ENCODE data around the gene SKI. TPM values are rescaled to one million over a fixed set of nuclear protein-coding genes. Genes with fewer than 3 reads are reported as not detected.

SKI gene
- total RNA-seq, 1 donor from 2014 or later: 26.9 TPM

DNA sequence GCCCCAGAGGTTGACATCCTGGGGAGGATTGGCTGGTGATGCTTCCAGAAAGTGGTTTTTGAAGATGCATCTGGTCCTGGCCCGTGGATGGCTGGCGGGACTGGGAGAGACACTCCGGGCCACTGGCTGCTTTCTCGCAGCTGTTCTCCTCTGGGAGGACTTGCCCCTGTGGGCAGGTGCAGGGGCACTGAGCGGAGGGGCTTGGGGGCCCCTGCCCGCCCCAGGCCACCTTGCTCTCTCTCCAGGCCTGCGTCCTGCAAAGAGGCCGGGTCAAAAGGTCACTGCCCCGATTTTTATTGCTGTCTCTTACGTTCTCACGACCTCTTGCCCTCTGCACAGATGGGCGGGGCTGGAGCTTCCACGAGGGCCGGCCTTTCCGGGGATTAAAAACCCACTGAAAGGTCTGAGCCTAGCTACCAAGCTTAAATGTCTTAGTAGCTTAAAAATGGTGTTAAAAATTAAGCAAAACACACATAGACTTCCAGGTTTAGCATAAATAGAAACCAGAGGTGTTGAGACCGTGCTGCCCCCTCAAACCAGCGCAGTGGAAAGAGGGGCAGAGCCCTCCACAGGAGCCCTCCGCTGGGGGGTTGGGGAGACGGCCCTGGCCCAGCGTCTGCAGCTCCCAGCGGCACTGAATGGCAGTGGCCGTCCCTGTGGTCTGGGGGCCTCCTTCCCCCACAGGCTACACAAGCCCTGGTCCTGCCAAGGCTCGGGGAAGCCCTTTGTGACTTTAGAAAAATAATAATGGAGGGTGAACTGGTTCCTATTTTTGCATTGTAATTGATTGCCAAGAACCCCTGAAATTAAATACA lies 43.9 kb downstream of the SKI start:
- TF ChIP-seq, protein P1, sequence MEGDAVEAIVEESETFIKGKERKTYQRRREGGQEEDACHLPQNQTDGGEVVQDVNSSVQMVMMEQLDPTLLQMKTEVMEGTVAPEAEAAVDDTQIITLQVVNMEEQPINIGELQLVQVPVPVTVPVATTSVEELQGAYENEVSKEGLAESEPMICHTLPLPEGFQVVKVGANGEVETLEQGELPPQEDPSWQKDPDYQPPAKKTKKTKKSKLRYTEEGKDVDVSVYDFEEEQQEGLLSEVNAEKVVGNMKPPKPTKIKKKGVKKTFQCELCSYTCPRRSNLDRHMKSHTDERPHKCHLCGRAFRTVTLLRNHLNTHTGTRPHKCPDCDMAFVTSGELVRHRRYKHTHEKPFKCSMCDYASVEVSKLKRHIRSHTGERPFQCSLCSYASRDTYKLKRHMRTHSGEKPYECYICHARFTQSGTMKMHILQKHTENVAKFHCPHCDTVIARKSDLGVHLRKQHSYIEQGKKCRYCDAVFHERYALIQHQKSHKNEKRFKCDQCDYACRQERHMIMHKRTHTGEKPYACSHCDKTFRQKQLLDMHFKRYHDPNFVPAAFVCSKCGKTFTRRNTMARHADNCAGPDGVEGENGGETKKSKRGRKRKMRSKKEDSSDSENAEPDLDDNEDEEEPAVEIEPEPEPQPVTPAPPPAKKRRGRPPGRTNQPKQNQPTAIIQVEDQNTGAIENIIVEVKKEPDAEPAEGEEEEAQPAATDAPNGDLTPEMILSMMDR (IDR thresholded peaks at IDR 0.05; ENCODE audit: insufficient read depth, low read length, poor library complexity, severe bottlenecking): no peak
- no peaks in the 10 kb centered on the region for H3K36me3 ChIP-seq (ENCODE audit: control insufficient read depth, insufficient read depth, low read length)
- H3K27me3 ChIP-seq (ENCODE audit: control insufficient read depth, insufficient read depth, low read length): no peaks in the 10 kb centered on the region
- H3K4me3 ChIP-seq (ENCODE audit: low read depth, low read length): no peak overlapping the region
- no peak for DNase-seq (ENCODE audit: low read depth)

DNA sequence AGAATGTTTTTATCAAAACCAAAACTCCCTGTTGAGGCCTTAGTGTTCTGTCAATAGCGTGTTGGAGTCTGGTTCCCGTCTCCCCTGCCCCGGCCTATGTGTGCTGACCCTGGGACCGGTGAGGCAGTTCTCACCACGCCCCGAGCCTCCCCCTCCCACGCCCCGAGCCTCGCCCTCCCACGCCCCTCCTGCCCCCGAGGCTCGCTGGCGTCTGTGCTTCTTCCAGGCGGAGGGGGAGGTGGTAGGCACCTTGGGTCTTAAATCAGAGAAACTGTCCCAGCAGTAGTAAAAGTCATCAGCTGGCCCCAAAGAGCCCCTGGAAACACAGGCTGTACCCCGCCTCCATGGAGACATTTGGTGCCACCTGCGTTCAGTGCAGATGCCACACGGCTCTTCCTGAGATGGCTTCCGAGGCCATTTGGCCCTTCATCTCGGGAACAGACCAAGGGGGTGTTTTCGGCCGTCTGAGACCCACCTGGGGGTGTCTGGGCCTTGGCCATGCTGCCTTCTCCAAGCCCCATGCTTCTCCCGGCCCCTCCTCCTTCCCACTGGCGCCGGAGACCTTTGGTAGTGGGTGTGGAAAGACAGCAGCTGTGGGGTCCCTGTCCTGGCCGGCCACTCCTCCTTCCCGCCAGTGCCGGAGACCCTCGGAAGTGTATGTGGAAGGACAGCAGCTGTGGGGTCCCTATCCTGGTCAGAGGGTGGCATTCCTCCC lies 44.7 kb downstream of the SKI start:
- H3K4me3 ChIP-seq (ENCODE audit: low read depth, low read length): no peak overlapping the region
- no peaks in the 10 kb centered on the region for H3K27me3 ChIP-seq (ENCODE audit: control insufficient read depth, insufficient read depth, low read length)
- DNase-seq (ENCODE audit: low read depth): no peak
- TF ChIP-seq, protein P1 (IDR thresholded peaks at IDR 0.05; ENCODE audit: insufficient read depth, low read length, poor library complexity, severe bottlenecking): no peak
- H3K36me3 ChIP-seq (ENCODE audit: control insufficient read depth, insufficient read depth, low read length): no peaks in the 10 kb centered on the region

DNA sequence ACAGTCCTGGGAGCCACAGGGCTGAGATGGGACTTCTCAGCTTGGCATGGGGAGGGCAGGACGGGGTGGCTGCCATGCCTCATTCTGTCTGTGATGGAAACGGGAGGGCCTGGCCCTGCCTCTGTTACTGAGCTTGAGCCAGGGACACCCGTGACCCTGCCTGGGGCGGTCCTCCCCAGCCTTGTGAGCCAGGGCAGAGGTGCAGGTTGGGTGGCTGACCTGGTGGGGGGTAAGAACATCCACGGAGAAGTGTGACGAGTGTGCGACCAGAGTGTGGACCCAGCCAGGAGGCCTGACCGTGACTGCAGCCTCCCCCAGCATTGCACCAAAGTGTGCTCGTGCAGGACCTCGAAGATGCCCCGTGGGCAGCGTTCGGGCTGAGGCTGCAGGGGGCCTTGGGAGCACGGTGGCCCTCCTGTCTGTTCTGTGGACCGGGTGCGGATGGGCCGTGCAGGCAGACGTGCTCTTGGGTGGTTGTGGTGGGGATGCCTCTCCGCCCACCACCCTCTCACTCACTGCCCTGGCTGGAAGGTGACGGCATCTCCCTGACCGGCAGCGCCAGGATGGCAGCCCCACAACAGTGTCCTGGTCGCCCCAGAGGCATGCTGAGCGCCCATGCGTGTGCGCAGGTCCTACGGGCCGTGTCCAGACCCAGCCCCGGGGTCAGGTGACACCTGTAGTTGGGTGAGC lies 45.4 kb downstream of the SKI start:
- no peaks in the 10 kb centered on the region for H3K27me3 ChIP-seq (ENCODE audit: control insufficient read depth, insufficient read depth, low read length)
- H3K4me3 ChIP-seq (ENCODE audit: low read depth, low read length): no peak overlapping the region
- no peaks in the 10 kb centered on the region for H3K36me3 ChIP-seq (ENCODE audit: control insufficient read depth, insufficient read depth, low read length)
- no peak for DNase-seq (ENCODE audit: low read depth)
- TF ChIP-seq, protein P1 (IDR thresholded peaks at IDR 0.05; ENCODE audit: insufficient read depth, low read length, poor library complexity, severe bottlenecking): no peak

DNA sequence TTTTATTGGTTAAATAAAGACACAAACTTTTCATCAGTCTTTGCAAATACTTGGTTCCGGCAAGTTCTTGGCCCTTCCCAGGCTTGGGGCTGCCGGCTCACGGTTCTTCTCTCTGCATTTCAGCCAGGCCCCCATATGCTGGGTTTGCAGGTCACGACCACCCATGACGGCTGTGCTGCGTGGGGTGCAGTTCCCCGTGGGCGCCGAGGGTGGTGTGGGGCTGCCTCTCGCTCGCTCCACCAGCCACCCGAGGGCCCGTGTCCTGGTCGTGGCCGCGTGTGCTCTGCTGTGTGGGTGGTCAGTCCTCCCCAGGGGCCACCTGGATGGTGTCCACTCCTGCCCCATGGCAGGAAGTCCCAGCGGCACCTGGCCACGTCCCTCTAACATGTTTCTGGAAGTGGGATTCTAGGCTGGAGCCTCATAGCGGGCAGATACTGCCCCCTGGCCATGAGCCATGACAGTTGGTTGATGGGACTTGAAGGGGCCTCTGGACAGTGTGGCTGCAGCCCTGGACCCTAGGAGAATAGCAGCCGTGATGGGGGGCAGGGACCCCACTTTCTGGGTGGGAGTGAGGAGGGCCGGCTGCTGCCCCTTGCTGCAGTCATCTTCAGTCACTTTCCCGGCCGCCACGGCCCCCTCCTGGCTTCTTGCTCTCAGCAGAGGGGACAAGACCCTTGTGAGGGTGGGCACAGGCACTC lies 46.3 kb downstream of the SKI start:
- Histone ChIP-seq H3K27me3 (ENCODE audit: control insufficient read depth, insufficient read depth, low read length) (no peaks in the 10 kb centered on the region), H3K4me3 (ENCODE audit: low read depth, low read length) (no peak overlapping the region), H3K36me3 (ENCODE audit: control insufficient read depth, insufficient read depth, low read length) (no peaks in the 10 kb centered on the region)
- TF ChIP-seq, protein P1 (IDR thresholded peaks at IDR 0.05; ENCODE audit: insufficient read depth, low read length, poor library complexity, severe bottlenecking): no peak
- no peak for DNase-seq (ENCODE audit: low read depth)

DNA sequence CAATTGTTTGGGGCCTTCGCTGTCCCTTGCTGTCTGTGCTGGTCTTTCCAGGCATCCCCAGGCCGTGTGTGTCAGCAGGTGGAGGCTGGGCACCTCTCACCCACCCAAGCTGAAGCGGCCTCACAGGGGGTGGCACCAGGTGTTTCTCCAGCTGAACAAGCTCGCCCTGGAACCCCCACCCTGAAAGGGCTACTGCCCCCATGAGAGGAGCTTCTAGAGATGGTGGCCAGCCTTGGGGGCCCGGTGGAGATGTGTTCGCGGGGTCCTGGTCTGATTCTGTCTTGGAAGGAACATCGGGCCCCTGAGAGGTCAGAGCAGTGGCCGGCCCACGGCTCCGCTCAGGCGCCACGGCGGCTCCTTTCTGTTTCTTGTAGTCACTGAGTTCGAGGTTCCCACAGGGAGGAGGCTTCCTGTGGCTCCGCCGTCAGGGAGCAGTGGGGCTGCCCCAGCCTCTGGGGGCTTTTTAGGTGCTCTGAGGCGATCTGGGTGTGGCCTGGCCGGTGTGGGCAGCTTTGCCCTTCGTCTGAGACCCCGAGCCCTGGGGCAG lies 46.9 kb downstream of the SKI start:
- Histone ChIP-seq H3K36me3 (ENCODE audit: control insufficient read depth, insufficient read depth, low read length) (no peaks in the 10 kb centered on the region), H3K4me3 (ENCODE audit: low read depth, low read length) (no peak overlapping the region), H3K27me3 (ENCODE audit: control insufficient read depth, insufficient read depth, low read length) (no peaks in the 10 kb centered on the region)
- TF ChIP-seq, protein P1 (IDR thresholded peaks at IDR 0.05; ENCODE audit: insufficient read depth, low read length, poor library complexity, severe bottlenecking): no peak
- DNase-seq (ENCODE audit: low read depth): no peak
